ENCODE results near the gene ABHD8.

The ABHD8 gene

GRCh38 chr19:17323300-17323963, 20.2 kb upstream of the ABHD8 start:
- H3K36me3 ChIP-seq (ENCODE audit: control insufficient read depth in 1 of 2, insufficient read depth in 2 of 2, low read length in 2 of 2) = peaks cover 49 to 54% of the 10 kb centered on the region in 2 experiments
- no peak overlapping the region for H2AFZ ChIP-seq (ENCODE audit: insufficient read depth, low read length, poor library complexity)
- no peak overlapping the region for H3K27ac ChIP-seq (ENCODE audit: low read depth, low read length)
- H2BK5ac ChIP-seq (ENCODE audit: low read depth, low read length, poor library complexity) = no peak overlapping the region
- no peak overlapping the region for H3K14ac ChIP-seq (ENCODE audit: low read length)
- H3K4me3 ChIP-seq (ENCODE audit: low read depth, low read length) = no peak overlapping the region
- no peak overlapping the region for H3K9ac ChIP-seq (ENCODE audit: low read length)
- H3K18ac ChIP-seq (ENCODE audit: low read length) = no peak overlapping the region
- no peaks in the 10 kb centered on the region for H3K27me3 ChIP-seq (ENCODE audit: insufficient read depth, low read length)
- H3K23ac ChIP-seq (ENCODE audit: low read length) = no peak overlapping the region
- H3K9me3 ChIP-seq (ENCODE audit: insufficient read depth, low read depth, low read length) = no peaks in the 10 kb centered on the region
- H4K8ac ChIP-seq (ENCODE audit: low read depth, low read length) = no peak overlapping the region
- no peak overlapping the region for H2AK5ac ChIP-seq (ENCODE audit: low read length)
- DNase-seq = no peak
- no peak overlapping the region for H3K4ac ChIP-seq (ENCODE audit: low read depth, low read length)
- H2BK120ac ChIP-seq (ENCODE audit: insufficient read depth, low read length, poor library complexity) = no peak overlapping the region
- no CpG with 5 or more reads among the region's 56 CpGs for WGBS (ENCODE audit: extremely low coverage, insufficient coverage, insufficient read length)
- H4K12ac ChIP-seq (ENCODE audit: low read depth, low read length) = no peak overlapping the region
- H3K4me1 ChIP-seq (ENCODE audit: control insufficient read depth in 1 of 2, insufficient read depth in 2 of 2, low read length in 2 of 2) = peaks cover 11 to 12% of the 10 kb centered on the region in 2 experiments
- H3K79me2 ChIP-seq (ENCODE audit: control insufficient read depth, insufficient read depth, low read length, poor library complexity) = peaks cover 4% of the 10 kb centered on the region
- peaks cover 4% of the 10 kb centered on the region for H3K79me1 ChIP-seq (ENCODE audit: low read length)
- H2BK12ac ChIP-seq (ENCODE audit: low read length) = no peak overlapping the region
- H3K4me2 ChIP-seq (ENCODE audit: low read length) = no peak overlapping the region
- no peak overlapping the region for H4K91ac ChIP-seq (ENCODE audit: low read depth, low read length)

GRCh38 chr19:17322854-17323253, 19.6 kb upstream of the ABHD8 start:
- no peak overlapping the region for H3K4me3 ChIP-seq (ENCODE audit: low read depth, low read length)
- no peak overlapping the region for H3K9ac ChIP-seq (ENCODE audit: low read length)
- no peaks in the 10 kb centered on the region for H3K27me3 ChIP-seq (ENCODE audit: insufficient read depth, low read length)
- H3K4me2 ChIP-seq (ENCODE audit: low read length) = no peak overlapping the region
- peaks cover 50 to 56% of the 10 kb centered on the region in 2 experiments for H3K36me3 ChIP-seq (ENCODE audit: control insufficient read depth in 1 of 2, insufficient read depth in 2 of 2, low read length in 2 of 2)
- no peak overlapping the region for H3K23ac ChIP-seq (ENCODE audit: low read length)
- H3K79me2 ChIP-seq (ENCODE audit: control insufficient read depth, insufficient read depth, low read length, poor library complexity) = no peaks in the 10 kb centered on the region
- no peak overlapping the region for H4K91ac ChIP-seq (ENCODE audit: low read depth, low read length)
- H4K8ac ChIP-seq (ENCODE audit: low read depth, low read length) = no peak overlapping the region
- no peaks in the 10 kb centered on the region for H3K79me1 ChIP-seq (ENCODE audit: low read length)
- no peak overlapping the region for H2AFZ ChIP-seq (ENCODE audit: insufficient read depth, low read length, poor library complexity)
- H2BK120ac ChIP-seq (ENCODE audit: insufficient read depth, low read length, poor library complexity) = no peak overlapping the region
- no peak overlapping the region for H2AK5ac ChIP-seq (ENCODE audit: low read length)
- H4K12ac ChIP-seq (ENCODE audit: low read depth, low read length) = no peak overlapping the region
- peaks cover 11 to 12% of the 10 kb centered on the region in 2 experiments for H3K4me1 ChIP-seq (ENCODE audit: control insufficient read depth in 1 of 2, insufficient read depth in 2 of 2, low read length in 2 of 2)
- WGBS (ENCODE audit: extremely low coverage, insufficient coverage, insufficient read length) = no CpG with 5 or more reads among the region's 10 CpGs
- no peak overlapping the region for H3K27ac ChIP-seq (ENCODE audit: low read depth, low read length)
- H2BK5ac ChIP-seq (ENCODE audit: low read depth, low read length, poor library complexity) = no peak overlapping the region
- no peak overlapping the region for H3K18ac ChIP-seq (ENCODE audit: low read length)
- H3K4ac ChIP-seq (ENCODE audit: low read depth, low read length) = no peak overlapping the region
- no peaks in the 10 kb centered on the region for H3K9me3 ChIP-seq (ENCODE audit: insufficient read depth, low read depth, low read length)
- no peak overlapping the region for H3K14ac ChIP-seq (ENCODE audit: low read length)
- no peak overlapping the region for H2BK12ac ChIP-seq (ENCODE audit: low read length)
- DNase-seq = no peak

- Histone ChIP-seq H2BK5ac (ENCODE audit: low read depth, low read length, poor library complexity) (no peak overlapping the region), H3K9ac (ENCODE audit: low read length) (no peak overlapping the region), H3K79me1 (ENCODE audit: low read length) (no peaks in the 10 kb centered on the region), H2AK5ac (ENCODE audit: low read length) (no peak overlapping the region), H3K27ac (ENCODE audit: low read depth, low read length) (peak overlapping the region; percentile 5), H3K23ac (ENCODE audit: low read length) (no peak overlapping the region), H3K79me2 (ENCODE audit: control insufficient read depth, insufficient read depth, low read length, poor library complexity) (no peaks in the 10 kb centered on the region), H3K14ac (ENCODE audit: low read length) (no peak overlapping the region), H3K27me3 (ENCODE audit: insufficient read depth, low read length) (no peaks in the 10 kb centered on the region), H3K36me3 (ENCODE audit: control insufficient read depth in 1 of 2, insufficient read depth in 2 of 2, low read length in 2 of 2) (peaks cover 53 to 58% of the 10 kb centered on the region in 2 experiments), H4K8ac (ENCODE audit: low read depth, low read length) (no peak overlapping the region), H3K4me3 (ENCODE audit: low read depth, low read length) (no peak overlapping the region), H3K9me3 (ENCODE audit: insufficient read depth, low read depth, low read length) (no peaks in the 10 kb centered on the region), H2AFZ (ENCODE audit: insufficient read depth, low read length, poor library complexity) (no peak overlapping the region), H3K4me1 (ENCODE audit: control insufficient read depth in 1 of 2, insufficient read depth in 2 of 2, low read length in 2 of 2) (peaks cover 4 to 5% of the 10 kb centered on the region in 2 experiments), H3K4me2 (ENCODE audit: low read length) (no peak overlapping the region), H2BK12ac (ENCODE audit: low read length) (no peak overlapping the region), H3K4ac (ENCODE audit: low read depth, low read length) (no peak overlapping the region), H4K12ac (ENCODE audit: low read depth, low read length) (no peak overlapping the region), H3K18ac (ENCODE audit: low read length) (no peak overlapping the region), H2BK120ac (ENCODE audit: insufficient read depth, low read length, poor library complexity) (no peak overlapping the region), H4K91ac (ENCODE audit: low read depth, low read length) (no peak overlapping the region)
- no peak for DNase-seq
- WGBS (ENCODE audit: extremely low coverage, insufficient coverage, insufficient read length) = no CpG with 5 or more reads among the region's 19 CpGs
Measured at GRCh38 chr19:17321655-17322489, 18.6 kb upstream of the ABHD8 start.

- H3K36me3 ChIP-seq (ENCODE audit: control insufficient read depth in 1 of 2, insufficient read depth in 2 of 2, low read length in 2 of 2) = peaks cover 62 to 69% of the 10 kb centered on the region in 2 experiments
- H3K27ac ChIP-seq (ENCODE audit: low read depth, low read length) = no peak overlapping the region
- no peak overlapping the region for H3K9ac ChIP-seq (ENCODE audit: low read length)
- H3K14ac ChIP-seq (ENCODE audit: low read length) = no peak overlapping the region
- H2AFZ ChIP-seq (ENCODE audit: insufficient read depth, low read length, poor library complexity) = no peak overlapping the region
- no peaks in the 10 kb centered on the region for H3K9me3 ChIP-seq (ENCODE audit: insufficient read depth, low read depth, low read length)
- H4K12ac ChIP-seq (ENCODE audit: low read depth, low read length) = no peak overlapping the region
- no peak overlapping the region for H4K91ac ChIP-seq (ENCODE audit: low read depth, low read length)
- DNase-seq = peak in 1 of 2 donors; percentile 0
- H3K4me1 ChIP-seq (ENCODE audit: control insufficient read depth in 1 of 2, insufficient read depth in 2 of 2, low read length in 2 of 2) = no peaks in the 10 kb centered on the region
- H3K4me3 ChIP-seq (ENCODE audit: low read depth, low read length) = no peak overlapping the region
- no peak overlapping the region for H2BK120ac ChIP-seq (ENCODE audit: insufficient read depth, low read length, poor library complexity)
- no peaks in the 10 kb centered on the region for H3K27me3 ChIP-seq (ENCODE audit: insufficient read depth, low read length)
- no peak overlapping the region for H4K8ac ChIP-seq (ENCODE audit: low read depth, low read length)
- no peak overlapping the region for H3K23ac ChIP-seq (ENCODE audit: low read length)
- no peak overlapping the region for H2BK5ac ChIP-seq (ENCODE audit: low read depth, low read length, poor library complexity)
- WGBS (ENCODE audit: extremely low coverage, insufficient coverage, insufficient read length) = no CpG with 5 or more reads among the region's 11 CpGs
- no peak overlapping the region for H3K18ac ChIP-seq (ENCODE audit: low read length)
- no peaks in the 10 kb centered on the region for H3K79me1 ChIP-seq (ENCODE audit: low read length)
- no peak overlapping the region for H2BK12ac ChIP-seq (ENCODE audit: low read length)
- H3K4ac ChIP-seq (ENCODE audit: low read depth, low read length) = no peak overlapping the region
- no peak overlapping the region for H2AK5ac ChIP-seq (ENCODE audit: low read length)
- no peak overlapping the region for H3K4me2 ChIP-seq (ENCODE audit: low read length)
- no peaks in the 10 kb centered on the region for H3K79me2 ChIP-seq (ENCODE audit: control insufficient read depth, insufficient read depth, low read length, poor library complexity)
Measured at GRCh38 chr19:17320435-17320834, 17.2 kb upstream of the ABHD8 start.

Measured in trophoblast cell (in vitro differentiated cells and primary cell).